MM.1S (cell line): ENCODE measurements around the gene CDH4.

ENCODE experiments used
- DNase-seq: peaks from one replicate; pipeline ENCODE4 v3.0.0-alpha.2; 2015
- H2AFZ ChIP-seq: fragments of 300-600 bp; sonication (generic); 2 replicates; pipeline ENCODE4 v1.6.0; 2016; ENCODE audit warnings: antibody characterized with exemption, low read length
- H3F3A ChIP-seq: fragments of 300-600 bp; sonication (generic); 2 replicates; pipeline ENCODE4 v1.6.1; 2016; ENCODE audit warnings: mild to moderate bottlenecking, antibody characterized with exemption, low read length, moderate library complexity, mixed read lengths; ENCODE audit not compliant: insufficient read depth
- H3K27ac ChIP-seq: fragments of 300-600 bp; sonication (generic); 2 replicates; pipeline ENCODE4 v1.5.1; 2016; ENCODE audit warnings: mild to moderate bottlenecking, low read length
- H3K27me3 ChIP-seq: fragments of 300-600 bp; sonication (generic); replicated peaks from 2 replicates; pipeline ENCODE4 v1.6.0; 2016; ENCODE audit warnings: low read length; ENCODE audit not compliant: insufficient read depth
- H3K36me3 ChIP-seq: fragments of 300-600 bp; sonication (generic); replicated peaks from 2 replicates; pipeline ENCODE4 v1.6.1; 2016; ENCODE audit warnings: mild to moderate bottlenecking, low read length, mixed read lengths; ENCODE audit not compliant: insufficient read depth
- H3K4me1 ChIP-seq: fragments of 300-600 bp; sonication (generic); 2 replicates; pipeline ENCODE4 v1.6.1; 2016; ENCODE audit warnings: low read length, mixed read lengths
- H3K4me2 ChIP-seq: fragments of 300-600 bp; sonication (generic); 2 replicates; pipeline ENCODE4 v1.6.0; 2016; ENCODE audit warnings: low read depth, low read length
- H3K4me3 ChIP-seq: fragments of 300-600 bp; sonication (generic); 2 replicates; pipeline ENCODE4 v1.5.1; 2016; ENCODE audit warnings: low read length, mixed read lengths
- H3K79me2 ChIP-seq: fragments of 300-600 bp; sonication (generic); 2 replicates; pipeline ENCODE4 v1.6.1; 2016; ENCODE audit warnings: mixed run types, low read length, mixed read lengths
- H3K9ac ChIP-seq: fragments of 300-600 bp; sonication (generic); 2 replicates; pipeline ENCODE4 v1.6.1; 2016; ENCODE audit warnings: low read length, mixed read lengths
- H3K9me2 ChIP-seq: fragments of 300-600 bp; sonication (generic); replicated peaks from 2 replicates; pipeline ENCODE4 v1.6.1; 2016; ENCODE audit warnings: mild to moderate bottlenecking, low read length, mixed read lengths; ENCODE audit not compliant: insufficient read depth
- H3K9me3 ChIP-seq: fragments of 300-600 bp; sonication (generic); replicated peaks from 2 replicates; pipeline ENCODE4 v1.6.1; 2016; ENCODE audit warnings: mild to moderate bottlenecking, low read length, mixed read lengths; ENCODE audit not compliant: insufficient read depth
- H4K20me1 ChIP-seq: fragments of 300-600 bp; sonication (generic); 2 replicates; pipeline ENCODE4 v1.6.1; 2016; ENCODE audit warnings: mild to moderate bottlenecking, low read length, moderate library complexity, mixed read lengths; ENCODE audit not compliant: insufficient read depth
- EZH2 ChIP-seq: fragments of 300-600 bp; sonication (generic); optimal IDR thresholded peaks from 2 replicates; pipeline ENCODE3; 2017; ENCODE audit warnings: low read depth, mild to moderate bottlenecking, antibody characterized with exemption, low read length, mixed read lengths
- EZH2phosphoT487 ChIP-seq: fragments of 300-600 bp; sonication (generic); IDR thresholded peaks from 2 replicates; pipeline ENCODE4 v1.6.1; 2018; ENCODE audit warnings: antibody characterized with exemption, low read length
- TF ChIP-seq, protein P1 (sequence below): fragments of 300-600 bp; sonication (generic); IDR thresholded peaks from 2 replicates; pipeline ENCODE4 v1.5.1; 2016; ENCODE audit warnings: antibody characterized with exemption, low read length, mixed read lengths

The CDH4 gene

DNA sequence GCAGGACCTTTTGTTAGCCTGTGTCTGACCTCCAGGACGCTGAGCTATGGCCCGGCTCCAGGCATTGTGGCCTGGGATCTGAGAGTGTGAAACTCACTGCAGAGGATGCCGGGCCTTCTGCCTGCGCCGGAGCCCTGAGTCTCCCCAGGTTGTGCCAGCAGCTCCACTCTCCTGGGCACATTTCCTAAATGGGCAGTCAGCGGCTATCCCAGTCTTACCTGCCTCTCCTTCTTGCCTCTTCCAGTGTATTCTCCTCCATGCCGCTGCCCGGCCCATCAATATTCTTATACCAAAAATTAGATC is 397.8 kb downstream of the CDH4 start:
- H3K9me2 ChIP-seq: no peaks in the 10 kb centered on the region

DNA sequence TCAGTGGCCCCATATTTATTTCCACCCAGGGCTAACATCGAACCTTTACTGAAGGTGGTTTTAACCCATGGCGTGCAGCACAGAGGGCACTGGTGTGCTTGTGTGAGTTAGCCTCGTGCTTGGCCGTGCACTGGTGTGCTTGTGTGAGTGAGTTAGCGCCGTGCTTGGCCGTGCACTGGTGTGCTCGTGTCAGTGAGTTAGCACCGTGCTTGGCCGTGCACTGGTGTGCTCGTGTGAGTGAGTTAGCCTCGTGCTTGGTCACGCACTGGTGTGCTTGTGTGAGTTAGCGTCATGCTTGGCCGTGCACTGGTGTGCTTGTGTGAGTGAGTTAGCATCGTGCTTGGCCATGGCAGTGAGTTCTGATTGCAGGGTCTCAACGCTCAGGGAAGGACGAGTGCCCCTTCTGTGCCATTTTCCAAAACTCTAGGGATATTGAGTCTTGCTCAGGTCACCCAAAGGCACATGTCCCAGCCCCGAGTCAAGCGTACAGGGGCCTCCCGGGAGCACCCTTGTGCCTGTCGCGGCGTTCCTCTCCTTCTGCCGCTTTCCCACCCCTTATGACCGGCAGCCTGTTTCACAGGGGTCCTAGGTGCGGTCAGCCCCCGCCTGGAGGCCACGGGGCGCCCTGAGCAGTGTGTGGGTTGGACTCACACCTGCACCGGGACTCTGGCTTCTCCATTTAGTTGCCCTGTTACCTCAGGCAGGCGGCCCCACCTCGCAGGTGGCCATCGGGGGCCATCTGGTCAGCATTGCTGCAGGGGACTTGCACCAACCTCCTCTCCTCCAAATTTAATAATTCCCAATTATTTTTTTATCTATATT is 399.1 kb downstream of the CDH4 start:
- Histone ChIP-seq H3K4me1 (no peaks in the 10 kb centered on the region), H3K27ac (no peak overlapping the region), H3K4me2 (no peak overlapping the region), H3F3A (no peaks in the 10 kb centered on the region), H3K36me3 (no peaks in the 10 kb centered on the region), H3K9me3 (no peaks in the 10 kb centered on the region), H3K9me2 (no peaks in the 10 kb centered on the region), H3K4me3 (no peak overlapping the region), H3K79me2 (no peaks in the 10 kb centered on the region), H3K9ac (no peak overlapping the region), H2AFZ (no peak overlapping the region), H4K20me1 (no peaks in the 10 kb centered on the region), H3K27me3 (peaks cover 83% of the 10 kb centered on the region)
- no peak for TF ChIP-seq EZH2
- TF ChIP-seq, protein P1, sequence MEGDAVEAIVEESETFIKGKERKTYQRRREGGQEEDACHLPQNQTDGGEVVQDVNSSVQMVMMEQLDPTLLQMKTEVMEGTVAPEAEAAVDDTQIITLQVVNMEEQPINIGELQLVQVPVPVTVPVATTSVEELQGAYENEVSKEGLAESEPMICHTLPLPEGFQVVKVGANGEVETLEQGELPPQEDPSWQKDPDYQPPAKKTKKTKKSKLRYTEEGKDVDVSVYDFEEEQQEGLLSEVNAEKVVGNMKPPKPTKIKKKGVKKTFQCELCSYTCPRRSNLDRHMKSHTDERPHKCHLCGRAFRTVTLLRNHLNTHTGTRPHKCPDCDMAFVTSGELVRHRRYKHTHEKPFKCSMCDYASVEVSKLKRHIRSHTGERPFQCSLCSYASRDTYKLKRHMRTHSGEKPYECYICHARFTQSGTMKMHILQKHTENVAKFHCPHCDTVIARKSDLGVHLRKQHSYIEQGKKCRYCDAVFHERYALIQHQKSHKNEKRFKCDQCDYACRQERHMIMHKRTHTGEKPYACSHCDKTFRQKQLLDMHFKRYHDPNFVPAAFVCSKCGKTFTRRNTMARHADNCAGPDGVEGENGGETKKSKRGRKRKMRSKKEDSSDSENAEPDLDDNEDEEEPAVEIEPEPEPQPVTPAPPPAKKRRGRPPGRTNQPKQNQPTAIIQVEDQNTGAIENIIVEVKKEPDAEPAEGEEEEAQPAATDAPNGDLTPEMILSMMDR: no peak
- no peak for TF ChIP-seq EZH2phosphoT487
- no peak for DNase-seq

More for the DNA sequence above, 397.8 kb downstream of the CDH4 start:
- Histone ChIP-seq H3K4me2 (no peak overlapping the region), H3K4me3 (no peak overlapping the region), H3K9ac (no peak overlapping the region), H3K4me1 (no peaks in the 10 kb centered on the region), H2AFZ (no peak overlapping the region), H3F3A (no peaks in the 10 kb centered on the region), H3K27ac (no peak overlapping the region), H3K27me3 (peaks cover 85% of the 10 kb centered on the region), H3K79me2 (no peaks in the 10 kb centered on the region), H3K36me3 (no peaks in the 10 kb centered on the region), H4K20me1 (no peaks in the 10 kb centered on the region), H3K9me3 (no peaks in the 10 kb centered on the region)
- TF ChIP-seq EZH2 (no peak), EZH2phosphoT487 (no peak)
- TF ChIP-seq, protein P1: no peak
- no peak for DNase-seq

DNA sequence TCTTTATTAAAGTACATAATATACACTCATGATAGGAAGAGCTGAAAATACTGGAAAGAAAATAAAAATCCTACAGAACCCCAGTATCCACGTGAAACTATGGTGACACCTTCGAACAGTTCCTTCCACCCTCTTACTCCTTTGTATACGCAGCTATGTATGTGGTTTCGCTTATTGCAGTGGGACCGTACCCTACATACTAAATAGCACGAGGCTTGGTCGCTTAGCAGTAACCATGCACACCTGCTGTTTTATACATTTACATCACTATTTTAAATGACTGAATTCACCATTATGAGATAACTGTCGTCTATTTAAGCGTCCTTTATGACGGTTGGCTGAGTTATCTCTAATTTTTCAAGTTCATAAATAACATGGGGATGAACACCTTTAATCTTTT is 400.1 kb downstream of the CDH4 start:
- Histone ChIP-seq H2AFZ (no peak overlapping the region), H3K4me2 (no peak overlapping the region), H3K79me2 (no peaks in the 10 kb centered on the region), H3K9ac (no peak overlapping the region), H3K27me3 (peaks cover 73% of the 10 kb centered on the region), H3K9me3 (no peaks in the 10 kb centered on the region), H3K4me1 (no peaks in the 10 kb centered on the region), H3K27ac (no peak overlapping the region), H3K9me2 (no peaks in the 10 kb centered on the region), H3K4me3 (no peak overlapping the region), H3K36me3 (no peaks in the 10 kb centered on the region), H3F3A (no peaks in the 10 kb centered on the region), H4K20me1 (no peaks in the 10 kb centered on the region)
- DNase-seq: no peak
- TF ChIP-seq EZH2phosphoT487 (no peak), EZH2 (no peak)
- TF ChIP-seq, protein P1: no peak
